M059J (cell line): ENCODE measurements around the gene MARS1. TPM values are rescaled to one million over a fixed set of nuclear protein-coding genes. Genes with fewer than 3 reads are reported as not detected.

Source experiments
- DNase-seq: peaks from one replicate; pipeline ENCODE4 v3.0.0-alpha.2; 2012; ENCODE audit warnings: low read depth
- total RNA-seq: library from RNA; depleted of rRNA; stranded (reverse); fragments of >200 nt; shearing (Covaris generic); gene quantifications from 2 replicates; pipeline ENCODE4 v1.2.3, GENCODE V29; 2014

The MARS1 gene
- total RNA-seq, 1 experiment from 2014 or later: 99.8 TPM

DNA sequence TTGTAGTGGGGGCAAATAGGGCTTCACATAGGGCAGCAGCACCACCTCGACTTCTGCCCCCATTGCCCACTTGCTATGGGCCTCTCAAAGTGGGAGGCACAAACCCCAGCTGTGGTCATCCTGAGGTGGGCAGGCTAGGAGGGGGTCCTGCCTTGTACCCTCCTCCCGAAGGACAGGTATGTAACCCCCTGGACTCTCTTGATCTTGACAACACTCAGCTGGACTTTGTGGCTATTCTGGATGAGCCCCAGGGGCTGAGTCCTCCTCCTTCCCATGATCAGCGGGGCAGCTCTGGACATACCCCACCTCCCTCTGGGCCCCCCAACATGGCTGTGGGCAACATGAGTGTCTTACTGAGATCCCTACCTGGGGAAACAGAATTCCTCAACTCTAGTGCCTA lies 16.2 kb upstream of the MARS1 start:
- DNase-seq: no peak

DNA sequence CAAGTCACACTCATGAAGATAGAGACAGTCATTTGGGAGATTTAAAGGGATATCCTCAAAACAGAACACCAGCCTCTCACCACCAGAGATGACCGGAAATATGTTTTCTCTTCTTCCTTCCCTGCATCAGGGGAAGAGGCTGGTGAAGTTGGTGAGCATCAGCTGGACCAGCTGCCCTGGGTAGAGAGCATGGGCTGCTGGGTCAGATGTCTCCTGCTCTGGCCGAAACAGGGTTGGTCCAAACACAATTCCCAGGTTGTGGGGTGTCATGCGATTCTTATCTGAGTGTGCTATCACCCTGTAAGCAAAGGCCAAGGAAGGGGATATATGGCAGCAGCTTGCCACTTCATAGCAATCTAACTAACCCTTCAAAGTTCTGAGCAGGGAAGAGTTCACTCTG lies 15.5 kb upstream of the MARS1 start:
- no peak for DNase-seq

DNA sequence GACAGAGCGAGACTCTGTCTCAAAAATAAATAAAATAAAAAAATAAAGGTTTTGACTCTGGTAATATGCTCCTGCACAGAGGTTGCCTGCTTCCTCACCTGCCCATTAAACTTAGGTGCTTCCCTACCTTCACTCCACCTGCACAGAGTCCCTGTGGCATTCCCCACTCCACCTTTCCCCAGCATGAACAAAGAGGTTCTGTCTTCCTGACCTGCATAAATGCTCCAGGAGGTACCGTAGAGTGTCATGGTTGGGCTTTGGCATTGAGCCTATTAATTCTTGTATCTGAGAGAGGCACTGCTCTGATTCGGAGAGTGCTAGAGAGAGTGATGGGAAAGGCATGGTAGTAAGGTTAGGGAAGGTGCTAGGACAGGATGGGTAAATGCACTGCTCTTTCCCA lies 14.5 kb upstream of the MARS1 start:
- no peak for DNase-seq

DNA sequence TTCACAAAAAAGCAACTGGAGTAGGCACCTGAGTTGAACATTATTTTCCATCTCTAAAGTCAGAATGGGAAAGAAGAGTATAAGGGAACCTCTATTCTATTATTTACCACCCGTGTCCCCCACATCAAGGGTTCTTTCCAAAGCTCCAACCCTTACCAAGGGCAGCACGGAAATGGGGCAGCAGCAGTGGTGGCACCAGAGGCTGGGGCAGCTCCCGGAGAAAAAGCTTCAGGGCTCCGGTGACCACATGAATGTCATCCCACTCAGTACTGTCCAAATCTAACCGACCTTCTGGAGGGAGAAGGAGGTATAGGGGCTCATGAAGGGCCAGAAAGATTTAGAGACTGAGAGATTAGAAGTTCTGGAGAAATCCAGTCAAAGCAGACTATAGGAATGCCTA lies 14.0 kb upstream of the MARS1 start:
- no peak for DNase-seq

DNA sequence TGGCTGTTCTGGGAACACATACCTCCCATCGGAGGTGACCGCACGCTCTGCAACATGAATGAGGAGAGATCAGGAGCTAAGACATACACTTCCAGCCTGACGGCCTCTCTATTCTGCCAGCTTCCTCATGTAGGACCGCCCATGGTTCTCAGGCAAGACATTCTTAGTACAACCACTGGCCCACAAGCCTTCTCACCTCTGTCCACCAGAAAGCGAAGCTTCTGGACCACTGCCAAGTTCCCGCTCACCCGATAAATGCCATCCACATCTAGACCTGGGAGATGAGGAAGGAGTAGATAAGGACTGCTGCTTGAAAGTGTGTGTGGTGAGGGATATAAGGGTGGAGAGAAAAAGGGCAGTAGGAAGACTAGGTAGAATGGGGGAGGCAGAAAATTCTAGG lies 13.4 kb upstream of the MARS1 start:
- DNase-seq: no peak

DNA sequence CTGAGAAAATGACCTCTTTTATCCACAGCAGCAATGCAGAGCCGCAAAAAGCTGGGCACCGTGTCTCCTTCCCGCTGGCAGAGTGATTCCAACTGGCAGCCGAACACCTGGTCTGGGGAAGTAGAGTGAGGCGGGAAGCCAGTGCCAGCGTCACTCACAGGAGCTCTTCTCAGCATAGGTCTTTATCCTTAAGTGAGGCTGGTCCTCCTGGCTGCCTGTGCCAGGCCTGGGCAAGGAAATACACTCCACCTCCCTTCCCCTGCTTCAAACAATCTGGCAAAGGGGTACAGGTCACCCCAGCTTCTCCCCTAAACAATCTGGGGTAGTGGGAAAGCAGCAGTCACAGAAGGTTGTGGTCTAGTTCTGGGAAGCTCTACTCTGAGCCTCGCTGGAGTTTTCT lies 13.0 kb upstream of the MARS1 start:
- no peak for DNase-seq

DNA sequence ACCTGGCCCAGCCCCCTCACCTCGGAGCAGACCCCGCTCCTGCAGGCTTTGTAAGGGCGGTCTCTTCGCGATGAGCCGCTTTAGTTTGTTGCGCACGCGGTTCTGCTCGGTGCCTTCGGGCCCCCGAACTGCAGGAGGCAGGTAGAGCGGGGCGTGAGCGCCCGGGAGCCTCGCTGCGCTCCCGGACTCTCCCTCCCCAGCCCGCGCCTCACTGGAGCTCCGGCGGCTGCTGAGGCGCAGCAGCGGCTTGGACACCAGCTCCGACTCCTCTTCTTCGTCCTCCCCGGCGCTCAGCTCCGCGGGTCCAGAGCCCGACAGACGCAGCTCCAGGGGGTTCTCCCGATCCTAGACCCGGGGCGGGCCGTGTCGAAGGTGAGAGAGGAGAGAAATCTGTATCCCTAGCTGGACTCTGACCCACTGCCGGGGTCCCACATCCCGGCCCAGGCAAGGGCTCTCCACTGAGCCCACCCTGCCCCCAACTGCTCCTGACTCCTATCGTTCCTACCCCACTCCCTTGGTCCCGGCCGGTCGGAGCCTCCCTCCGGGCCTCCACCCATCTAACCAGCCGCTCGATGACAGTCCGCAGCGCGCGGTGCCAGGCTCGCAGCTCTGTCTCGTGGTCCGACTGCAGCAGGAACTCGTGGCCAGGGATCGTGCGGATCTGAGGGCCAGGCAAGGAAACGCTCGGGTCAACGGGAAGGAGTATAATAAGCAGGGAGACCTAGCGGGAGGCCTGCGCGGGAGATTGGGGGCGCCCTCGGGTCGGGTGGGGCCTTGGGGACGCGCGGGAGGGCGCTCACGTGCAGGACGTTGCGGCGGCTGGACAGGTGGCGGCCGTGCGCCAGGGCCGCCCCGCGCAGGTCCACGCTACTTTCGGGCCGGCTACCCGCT lies 12.4 kb upstream of the MARS1 start:
- DNase-seq: no peak

DNA sequence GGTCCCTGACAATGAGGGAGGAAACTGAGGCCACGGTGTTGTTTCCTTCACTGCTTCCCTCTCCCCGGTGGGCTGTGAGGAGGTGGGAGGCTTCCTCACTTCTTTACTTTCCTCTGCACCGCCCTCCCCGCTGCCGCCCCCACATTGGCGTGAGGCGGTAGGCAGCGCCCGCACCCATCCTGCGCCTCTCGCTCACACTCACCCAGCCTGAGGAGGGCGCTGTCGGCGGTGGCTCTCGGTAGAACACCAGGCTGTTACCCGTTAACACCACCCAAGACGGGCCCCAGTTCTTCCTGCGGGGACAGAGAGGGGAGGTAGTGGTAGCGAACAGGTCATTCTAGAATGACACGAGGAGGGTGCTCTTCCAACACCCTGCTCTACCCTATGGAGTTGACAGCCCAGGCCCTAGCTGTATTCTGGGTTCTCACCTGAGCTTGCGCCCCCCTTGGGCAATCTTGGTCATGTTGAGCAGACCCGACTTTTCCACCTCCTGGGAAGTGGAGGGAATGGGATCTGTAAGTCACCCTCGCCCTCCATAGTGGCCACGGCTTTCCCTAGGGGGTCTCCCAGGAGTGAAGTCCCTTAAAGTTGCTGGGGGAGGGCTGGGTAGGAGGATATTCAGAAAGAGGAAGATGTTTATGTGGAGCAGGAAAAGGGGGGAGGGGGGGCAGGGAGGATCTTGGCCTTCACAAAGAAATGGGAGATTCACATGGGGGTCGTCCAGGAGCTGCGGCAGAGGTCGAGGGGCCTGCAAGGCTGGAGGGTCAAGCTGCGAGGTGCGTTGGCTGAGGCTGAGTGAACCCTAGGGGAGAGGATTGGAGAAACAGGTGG lies 11.5 kb upstream of the MARS1 start:
- no peak for DNase-seq

DNA sequence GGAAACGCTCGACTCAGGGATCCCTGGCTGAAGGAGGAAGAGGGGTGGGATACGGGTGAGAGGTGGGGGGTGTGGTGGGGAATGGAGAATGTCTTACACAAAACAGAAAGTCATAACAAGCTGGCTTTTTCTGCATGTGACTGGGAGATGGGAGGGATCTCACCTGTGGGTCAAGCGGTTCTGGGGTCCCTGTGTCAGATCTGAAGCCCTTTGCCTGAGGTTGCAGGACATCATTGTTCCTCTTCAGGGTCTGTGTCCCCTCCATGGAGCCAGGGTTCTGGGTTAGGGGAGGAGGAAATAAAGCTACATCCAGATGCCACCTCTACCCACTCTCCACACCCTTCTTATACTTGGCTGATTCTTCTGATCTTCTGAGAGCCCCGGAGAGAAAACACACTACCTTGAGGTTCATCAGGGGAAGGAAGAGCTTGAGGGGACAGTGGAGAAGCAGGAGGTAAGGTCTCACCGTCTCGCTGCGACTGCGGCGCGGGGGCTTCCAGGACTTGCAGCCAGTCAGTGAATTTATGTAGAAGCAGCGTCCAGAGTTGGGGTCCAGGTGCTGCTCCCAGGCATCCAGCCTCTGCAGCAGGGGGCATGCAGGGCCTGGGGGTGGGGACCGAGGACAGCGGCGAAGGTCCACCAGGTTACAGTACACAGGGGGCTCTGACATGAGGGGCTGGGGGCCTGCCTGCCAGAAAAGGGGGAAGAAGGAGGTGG lies 10.7 kb upstream of the MARS1 start:
- DNase-seq: no peak

DNA sequence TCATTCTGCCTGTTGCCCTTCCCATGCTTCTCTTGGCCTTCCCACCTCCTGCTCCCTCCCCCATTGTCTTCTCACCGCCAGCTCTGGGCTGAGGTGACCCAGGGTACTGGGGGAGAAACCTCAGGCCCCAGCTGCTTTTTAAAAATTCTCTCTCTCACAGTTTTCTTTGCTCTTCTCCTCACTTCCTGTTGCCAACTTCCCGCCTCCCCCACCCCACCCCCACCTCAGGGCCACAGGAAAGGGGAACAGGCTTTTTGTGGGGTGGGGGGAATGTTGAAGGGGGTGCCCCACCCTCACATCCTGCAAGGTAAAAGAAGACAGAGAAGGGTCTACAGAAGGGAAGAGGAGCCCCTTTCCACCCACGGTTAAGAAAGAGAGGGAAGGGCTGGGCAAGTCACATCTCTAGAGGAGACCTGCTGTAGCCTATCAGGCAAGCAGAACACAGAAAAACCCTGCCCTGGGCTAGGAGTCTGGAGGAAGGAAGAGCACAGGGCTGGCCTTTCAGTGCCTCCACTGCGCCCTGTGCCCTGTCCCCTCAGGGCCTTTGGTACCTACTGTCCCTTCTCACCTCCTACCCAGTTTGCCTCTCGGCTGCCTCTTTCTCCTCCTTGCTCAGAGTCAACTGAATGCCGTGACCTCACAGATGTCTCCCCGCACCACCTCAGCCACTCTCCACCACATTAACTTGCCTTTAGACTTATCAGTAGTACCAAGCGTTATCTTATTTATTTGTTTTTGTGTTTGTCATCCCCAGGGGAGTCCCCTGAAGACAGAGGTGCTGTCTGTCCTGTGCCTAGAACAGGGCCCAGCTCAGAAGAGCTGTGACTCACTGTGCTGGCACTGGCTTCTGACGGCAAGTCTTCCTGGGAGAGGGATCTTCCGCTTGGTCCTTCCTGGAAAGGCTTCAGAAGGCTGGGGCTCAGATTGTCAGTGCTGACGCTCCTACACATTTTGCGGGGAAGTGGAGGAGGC lies 9.9 kb upstream of the MARS1 start:
- peak; percentile 38 for DNase-seq

DNA sequence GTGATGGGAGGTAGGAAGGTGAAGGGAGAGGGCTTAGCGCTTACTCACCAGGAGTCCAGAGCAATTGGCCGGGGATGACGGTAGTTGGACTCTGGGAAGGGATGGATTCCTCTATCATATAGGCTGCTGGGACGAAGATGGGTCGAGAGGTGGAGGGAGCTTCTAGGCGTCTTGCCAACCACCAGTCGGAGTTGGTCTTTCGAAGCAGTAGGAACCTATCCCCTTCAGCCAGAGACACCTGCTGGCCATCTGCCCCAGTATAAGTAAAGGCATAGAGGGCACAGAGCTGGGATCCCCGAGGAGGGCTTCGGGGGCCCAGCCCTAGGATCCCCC lies 8.9 kb upstream of the MARS1 start:
- DNase-seq: no peak

DNA sequence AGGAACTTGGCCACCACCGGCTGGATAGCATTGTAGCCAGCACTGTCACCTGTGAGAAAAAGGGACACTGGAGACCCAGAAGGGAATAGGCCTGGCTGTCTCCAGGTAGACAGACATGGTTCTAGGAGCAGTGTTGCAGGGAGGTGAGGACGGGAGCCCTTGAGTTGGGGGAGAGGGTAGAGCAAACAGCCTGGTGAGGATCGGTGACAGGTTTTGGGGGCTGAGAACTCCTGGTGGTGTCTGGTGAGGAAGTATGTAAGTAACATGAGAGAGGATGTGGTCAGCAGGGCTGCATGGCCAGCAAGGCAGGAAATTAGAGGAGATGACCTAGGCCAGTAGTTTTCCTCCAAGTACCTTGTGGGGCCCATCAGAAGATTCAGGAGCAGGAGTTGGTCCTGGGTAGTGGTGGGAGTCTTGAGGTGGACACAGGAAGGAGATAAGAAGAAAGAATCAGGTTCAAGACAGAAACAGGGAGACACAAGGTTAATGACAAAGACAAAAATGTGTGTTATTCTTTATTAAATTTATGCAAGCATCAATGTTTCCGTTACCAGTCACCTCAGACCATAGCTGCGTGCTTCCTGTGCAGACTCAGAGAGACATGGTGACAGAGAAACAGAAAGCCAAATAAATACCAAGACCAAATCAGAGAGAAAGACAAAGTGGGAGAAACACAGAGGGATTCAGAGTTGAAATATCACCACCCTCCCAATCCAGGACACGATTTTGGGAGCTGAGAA lies 8.3 kb upstream of the MARS1 start, which contains the start of gene ARHGAP9:
Gene ARHGAP9 (minus strand): TSS at position 491 of the 740 bp plus-strand sequence. CDS start 460 bp downstream, at position 31.
- peak; percentile 38 for DNase-seq

DNA sequence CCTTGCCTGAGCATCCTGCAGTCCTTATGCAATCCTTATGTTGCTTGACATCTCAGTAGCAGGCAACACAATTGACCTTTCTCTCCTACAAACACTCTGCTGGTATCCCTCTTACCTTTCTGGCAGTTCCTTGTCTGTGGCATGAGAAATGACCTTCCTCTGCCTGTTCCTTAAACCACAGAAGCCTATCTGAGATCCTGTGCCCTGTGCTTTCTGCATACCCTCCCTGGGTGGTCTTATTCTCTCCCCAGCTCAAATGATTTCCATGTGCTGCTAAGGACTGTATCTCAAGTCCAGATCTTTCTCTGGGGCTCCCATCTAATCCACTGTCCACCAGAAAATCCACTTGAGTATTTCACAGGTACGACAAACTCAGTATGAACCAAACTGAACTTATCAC lies 6.2 kb upstream of the MARS1 start:
- no peak for DNase-seq

DNA sequence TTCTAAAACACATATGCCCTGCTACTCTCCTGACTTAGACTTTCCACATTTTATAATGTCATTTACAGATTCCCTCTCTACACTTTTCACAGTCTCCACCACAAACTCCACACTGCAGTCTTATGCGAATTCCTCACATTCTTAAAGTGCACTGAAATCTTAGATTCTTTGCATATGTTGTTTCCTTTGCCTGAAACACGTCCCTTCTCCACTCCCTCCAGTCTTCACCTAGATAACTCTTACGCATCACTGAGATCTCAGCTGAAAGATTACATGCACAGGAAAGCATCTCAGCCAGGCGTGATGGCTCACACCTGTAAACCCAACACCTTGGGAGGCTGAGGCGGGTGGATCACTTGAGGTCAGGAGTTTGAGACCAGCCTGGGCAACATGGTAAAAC lies 4.4 kb upstream of the MARS1 start:
- DNase-seq: no peak

DNA sequence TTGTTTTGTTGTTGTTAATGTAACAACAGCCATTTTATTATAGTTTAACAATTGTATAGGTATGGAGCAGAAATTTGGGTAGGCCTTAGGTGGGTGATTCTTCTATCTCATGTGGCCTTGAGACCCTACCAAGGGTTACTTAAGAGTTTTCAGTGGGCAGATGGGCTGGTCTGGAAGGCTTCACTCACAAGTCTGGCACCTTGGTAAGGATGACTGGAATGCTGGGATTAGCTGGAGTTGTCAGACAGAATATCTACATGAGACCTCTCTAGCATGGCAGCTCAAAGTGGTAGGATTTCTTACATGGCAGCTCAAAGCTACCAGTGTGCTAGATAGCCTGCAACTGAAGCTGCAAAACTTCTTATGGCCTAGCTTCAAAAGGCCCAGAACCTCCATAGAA lies 2.2 kb upstream of the MARS1 start:
- DNase-seq: no peak

DNA sequence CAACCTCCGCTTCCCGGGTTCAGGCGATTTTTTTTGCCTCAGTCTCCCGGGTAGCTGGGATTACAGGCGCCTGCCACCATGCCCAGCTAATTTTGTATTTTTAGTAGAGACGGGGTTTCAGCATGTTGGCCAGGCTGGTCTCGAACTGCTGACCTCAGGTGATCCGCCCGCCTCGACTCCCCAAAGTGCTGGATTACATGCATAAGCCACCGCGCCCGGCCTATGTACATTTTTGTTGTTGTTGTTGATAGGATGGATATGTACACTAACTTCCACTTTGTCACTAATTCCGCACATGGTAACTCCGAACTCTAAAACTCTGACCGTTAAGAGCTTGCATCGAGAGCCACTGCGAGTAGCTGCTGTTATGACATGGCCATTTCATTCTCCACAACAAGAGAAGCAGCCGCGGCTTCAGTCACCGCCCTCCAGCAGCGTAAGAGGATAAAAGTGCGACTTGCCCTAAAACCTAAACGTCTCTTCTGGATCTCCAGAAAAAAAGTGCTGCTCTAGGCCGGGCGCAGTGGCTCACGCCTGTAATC lies 742 bp upstream of the MARS1 start:
- DNase-seq: no peak

DNA sequence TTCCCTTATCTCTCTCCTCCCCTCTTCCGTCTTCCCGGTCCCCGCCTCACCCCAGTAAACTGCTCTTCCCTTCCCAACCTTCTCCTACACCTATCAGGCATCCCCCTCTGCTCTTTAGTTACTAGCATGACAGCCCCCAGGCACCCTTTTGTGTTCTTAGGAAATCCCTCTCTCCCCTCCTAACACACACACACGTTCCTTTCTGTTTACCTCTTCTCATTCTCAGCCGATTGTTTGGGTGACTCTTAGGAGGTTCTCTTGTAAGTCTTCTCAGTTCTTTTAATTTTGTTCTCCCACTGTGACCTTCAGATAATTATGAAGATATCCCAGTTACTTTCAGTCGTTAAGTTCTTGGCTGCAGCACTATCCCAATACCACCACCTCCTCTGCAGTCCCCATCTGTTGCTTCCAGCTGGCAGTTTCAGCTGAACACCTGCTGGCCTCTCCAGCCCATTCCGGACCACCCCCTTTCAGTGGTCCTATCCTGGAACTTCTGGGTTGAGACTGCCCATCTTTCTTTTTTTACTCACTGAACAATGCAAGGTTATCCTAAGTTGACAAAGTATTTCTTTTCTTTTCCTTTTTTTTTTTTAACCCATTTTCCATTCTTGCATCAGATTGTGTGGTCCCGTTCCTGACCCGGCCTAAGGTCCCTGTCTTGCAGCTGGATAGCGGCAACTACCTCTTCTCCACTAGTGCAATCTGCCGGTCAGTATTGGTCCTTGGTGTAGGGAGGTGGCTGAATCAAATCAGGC lies 711 bp downstream of the MARS1 start:
- DNase-seq: no peak

DNA sequence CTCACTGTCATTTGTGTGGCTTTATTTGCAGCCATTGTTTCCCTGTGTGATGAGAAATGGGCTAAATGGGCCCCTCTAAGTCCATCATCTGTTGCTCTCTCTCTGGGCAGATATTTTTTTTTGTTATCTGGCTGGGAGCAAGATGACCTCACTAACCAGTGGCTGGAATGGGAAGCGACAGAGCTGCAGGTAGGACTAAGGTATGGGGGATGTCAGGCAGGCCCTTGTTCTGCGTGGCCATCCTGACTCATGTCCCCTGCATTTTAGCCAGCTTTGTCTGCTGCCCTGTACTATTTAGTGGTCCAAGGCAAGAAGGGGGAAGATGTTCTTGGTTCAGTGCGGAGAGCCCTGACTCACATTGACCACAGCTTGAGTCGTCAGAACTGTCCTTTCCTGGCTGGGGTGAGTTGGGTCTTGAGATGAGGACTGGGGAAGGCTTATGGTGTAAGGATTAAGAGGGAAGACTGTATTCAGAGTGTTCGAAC lies 1.3 kb downstream of the MARS1 start:
- DNase-seq: no peak

DNA sequence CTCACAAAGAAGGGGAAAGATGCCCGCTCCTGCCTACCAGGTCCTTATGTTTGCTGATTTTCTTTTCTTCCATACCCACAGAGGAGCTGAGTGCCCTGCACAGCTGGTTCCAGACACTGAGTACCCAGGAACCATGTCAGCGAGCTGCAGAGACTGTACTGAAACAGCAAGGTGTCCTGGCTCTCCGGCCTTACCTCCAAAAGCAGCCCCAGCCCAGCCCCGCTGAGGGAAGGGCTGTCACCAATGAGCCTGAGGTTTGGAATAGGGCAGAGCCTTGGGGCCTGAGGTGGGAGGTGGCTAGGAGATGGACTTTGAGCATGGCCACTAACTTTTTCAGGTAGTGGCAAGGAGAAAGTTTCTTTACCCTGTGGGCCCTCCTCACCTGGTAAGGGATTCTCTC lies 2.3 kb downstream of the MARS1 start:
- no peak for DNase-seq
